Liver (tissue), 9 donors: Measurements from ENCODE around the gene ANKRD42. TPM values are rescaled to one million over a fixed set of nuclear protein-coding genes. Genes with fewer than 3 reads are reported as not detected.

Source experiments
- DNase-seq: peaks from one replicate; pipeline ENCODE4 v3.0.0-alpha.2; 2017; ENCODE audit warnings: low spot score
- H3K27ac ChIP-seq, 2 donors: one replicate each; pipeline ENCODE4 v1.7.0; 2013; ENCODE audit warnings: inconsistent platforms in 2 of 2, low read length in 2 of 2, control low read depth in 1 of 2, low read depth in 1 of 2, mild to moderate bottlenecking in 1 of 2
- H3K27me3 ChIP-seq, 4 donors: one replicate each; pipeline versions ENCODE4 v1.6.1 to v1.7.0; 2013; ENCODE audit warnings: low read length in 3 of 4, inconsistent platforms in 1 of 4, mild to moderate bottlenecking in 1 of 4, moderate library complexity in 1 of 4; ENCODE audit not compliant: control insufficient read depth in 4 of 4, insufficient read depth in 4 of 4
- H3K36me3 ChIP-seq, 4 donors: one replicate each; pipeline versions ENCODE4 v1.6.1 to v1.7.0; 2013; ENCODE audit warnings: low read length in 3 of 4, mild to moderate bottlenecking in 3 of 4, low read depth in 1 of 4, moderate library complexity in 1 of 4; ENCODE audit not compliant: control insufficient read depth in 4 of 4, insufficient read depth in 3 of 4
- H3K4me1 ChIP-seq, 4 donors: one replicate each; pipeline versions ENCODE4 v1.6.1 to v1.7.0; 2013; ENCODE audit warnings: low read length in 3 of 4, mild to moderate bottlenecking in 3 of 4, moderate library complexity in 1 of 4; ENCODE audit not compliant: control insufficient read depth in 4 of 4, insufficient read depth in 4 of 4
- H3K4me3 ChIP-seq, 3 donors: one replicate each; pipeline versions ENCODE4 v1.6.1 to v1.7.0; 2013; ENCODE audit warnings: low read length in 3 of 3, control low read depth in 1 of 3, low read depth in 1 of 3, mild to moderate bottlenecking in 1 of 3
- H3K9ac ChIP-seq, 2 donors: one replicate each; pipeline ENCODE4 v1.7.0; 2013; ENCODE audit warnings: low read length in 2 of 2, mild to moderate bottlenecking in 2 of 2, moderate library complexity in 2 of 2, control low read depth in 1 of 2, low read depth in 1 of 2
- H3K9me3 ChIP-seq, 4 donors: one replicate each; pipeline versions ENCODE4 v1.6.1 to v1.7.0; 2013; ENCODE audit warnings: low read length in 3 of 4; ENCODE audit not compliant: control insufficient read depth in 4 of 4
- ATF3 ChIP-seq: IDR thresholded peaks from 2 replicates; pipeline ENCODE4 v1.6.1; 2016; ENCODE audit warnings: antibody characterized with exemption
- CTCF ChIP-seq: fragments of 150-350 bp; IDR thresholded peaks from 2 replicates; pipeline ENCODE4 v1.5.1; 2017; ENCODE audit warnings: improper control_type of control experiment, low read depth, low read length; ENCODE audit not compliant: missing input control
- EGR1 ChIP-seq, 2 donors: IDR thresholded peaks; 2 replicates each; pipeline ENCODE4 v1.6.1; 2016 to 2018; ENCODE audit warnings: antibody characterized with exemption in 2 of 2, low read depth in 2 of 2
- FOXA1 ChIP-seq: IDR thresholded peaks from 2 replicates; pipeline ENCODE4 v1.6.1; 2016; ENCODE audit warnings: antibody characterized with exemption
- FOXA2 ChIP-seq: IDR thresholded peaks from 2 replicates; pipeline ENCODE4 v1.6.1; 2016; ENCODE audit warnings: antibody characterized with exemption
- GABPA ChIP-seq, 2 donors: IDR thresholded peaks in 1 of 2; conservative IDR thresholded peaks in 1 of 2; 2 replicates each; pipeline ENCODE4 v1.6.1; 2016; ENCODE audit warnings: antibody characterized with exemption in 2 of 2, mild to moderate bottlenecking in 1 of 2, moderate library complexity in 1 of 2
- HNF4A ChIP-seq, 2 donors: conservative IDR thresholded peaks; 2 replicates each; pipeline ENCODE4 v1.6.1; 2016; ENCODE audit warnings: antibody characterized with exemption in 2 of 2, mild to moderate bottlenecking in 2 of 2
- HNF4G ChIP-seq: IDR thresholded peaks from 2 replicates; pipeline ENCODE4 v1.6.1; 2016; ENCODE audit warnings: antibody characterized with exemption
- JUND ChIP-seq, 2 donors: IDR thresholded peaks; 2 replicates each; pipeline ENCODE4 v1.6.1; 2016; ENCODE audit warnings: antibody characterized with exemption in 2 of 2
- MAX ChIP-seq: IDR thresholded peaks from 2 replicates; pipeline ENCODE4 v1.6.1; 2016; ENCODE audit warnings: antibody characterized with exemption
- RAD21 ChIP-seq, 2 donors: IDR thresholded peaks; 2 replicates each; pipeline ENCODE4 v1.6.1; 2016; ENCODE audit warnings: antibody characterized with exemption in 2 of 2, mild to moderate bottlenecking in 2 of 2
- RXRA ChIP-seq, 2 donors: IDR thresholded peaks; 2 replicates each; pipeline ENCODE4 v1.6.1; 2017 to 2018; ENCODE audit warnings: antibody characterized with exemption in 2 of 2, mild to moderate bottlenecking in 1 of 2
- SP1 ChIP-seq: IDR thresholded peaks from 2 replicates; pipeline ENCODE4 v1.6.1; 2018; ENCODE audit warnings: antibody characterized with exemption, mild to moderate bottlenecking
- YY1 ChIP-seq: IDR thresholded peaks from 2 replicates; pipeline ENCODE4 v1.6.1; 2016; ENCODE audit warnings: antibody characterized with exemption, mild to moderate bottlenecking
- WGBS: extraction: QIAGEN DNeasy Blood & Tissue Kit; methylation state at CpG from one replicate; pipeline ENCODE4 v1.1.7; 2013; 5-methylcytosine and 5-hydroxymethylcytosine counted together
- polyA plus RNA-seq, 2 donors: library from polyadenylated mRNA; stranded (reverse) in 1 of 2; unstranded in 1 of 2; fragments of 200-250 nt in 1 of 2; fragments of >200 nt in 1 of 2; fragmentation: Nextera tagmentation in 1 of 2; extraction: Ambion mirVana in 1 of 2; gene quantifications; one replicate each; pipeline versions ENCODE4 v1.2.1 to v1.2.3, GENCODE V29; 2013 to 2015
- total RNA-seq, 2 donors: library from RNA; depleted of rRNA; stranded (reverse); fragments of >200 nt; gene quantifications; one replicate each; pipeline ENCODE4 v1.2.3, GENCODE V29; 2014
- TF ChIP-seq, protein P1 (sequence below): IDR thresholded peaks from 2 replicates; pipeline ENCODE4 v1.6.1; 2016; ENCODE audit warnings: antibody characterized with exemption
- TF ChIP-seq, protein P2 (sequence below): IDR thresholded peaks from 2 replicates; pipeline ENCODE4 v1.6.1; 2016; ENCODE audit warnings: antibody characterized with exemption, mild to moderate bottlenecking
- donor health status: healthy.
- donor health status: healthy.
- donor health status: healthy.
- donor health status: healthy.
- donor health status: healthy.

Gene ANKRD42
- total and polyA plus RNA-seq, 4 donors = 2.0 to 4.9 (median 2.4) TPM

DNA sequence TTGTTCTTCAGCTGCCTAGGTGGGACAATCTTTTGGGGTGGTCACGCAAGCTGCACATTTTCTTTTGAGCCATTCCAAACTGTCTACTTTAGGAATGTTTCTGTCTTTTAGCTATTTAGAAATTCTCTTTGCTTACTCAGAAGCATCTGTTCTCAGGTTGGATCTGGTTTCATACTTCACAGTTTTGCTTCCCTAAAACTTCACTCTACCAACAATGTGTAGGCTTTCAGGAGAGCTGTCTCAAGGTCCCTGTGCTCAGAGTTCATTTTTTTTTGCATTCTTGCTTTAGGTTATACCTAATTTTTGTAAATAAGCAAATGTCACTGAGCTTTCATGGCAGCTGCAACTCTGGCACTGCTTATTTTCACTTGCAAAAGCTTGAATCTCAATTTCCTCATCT, 55.9 kb downstream of the ANKRD42 start:
- WGBS = 95% methylated on average over 1 of the region's 1 CpG
- Histone ChIP-seq H3K4me1 (peaks cover 0 to 6% (median 1%) of the 10 kb centered on the region in 4 donors), H3K4me3 (no peak overlapping the region), H3K27me3 (no peaks in the 10 kb centered on the region), H3K9ac (no peak overlapping the region), H3K36me3 (no peaks in the 10 kb centered on the region), H3K27ac (no peak overlapping the region), H3K9me3 (no peaks in the 10 kb centered on the region)
- DNase-seq = no peak
- TF ChIP-seq FOXA1 = no peak
- TF ChIP-seq EGR1 (IDR thresholded peaks at IDR 0.05; ENCODE audit: low read depth in 2 of 2) = no peak
- TF ChIP-seq SP1 = no peak
- TF ChIP-seq CTCF = no peak
- TF ChIP-seq ATF3 = no peak
- TF ChIP-seq, protein P1, sequence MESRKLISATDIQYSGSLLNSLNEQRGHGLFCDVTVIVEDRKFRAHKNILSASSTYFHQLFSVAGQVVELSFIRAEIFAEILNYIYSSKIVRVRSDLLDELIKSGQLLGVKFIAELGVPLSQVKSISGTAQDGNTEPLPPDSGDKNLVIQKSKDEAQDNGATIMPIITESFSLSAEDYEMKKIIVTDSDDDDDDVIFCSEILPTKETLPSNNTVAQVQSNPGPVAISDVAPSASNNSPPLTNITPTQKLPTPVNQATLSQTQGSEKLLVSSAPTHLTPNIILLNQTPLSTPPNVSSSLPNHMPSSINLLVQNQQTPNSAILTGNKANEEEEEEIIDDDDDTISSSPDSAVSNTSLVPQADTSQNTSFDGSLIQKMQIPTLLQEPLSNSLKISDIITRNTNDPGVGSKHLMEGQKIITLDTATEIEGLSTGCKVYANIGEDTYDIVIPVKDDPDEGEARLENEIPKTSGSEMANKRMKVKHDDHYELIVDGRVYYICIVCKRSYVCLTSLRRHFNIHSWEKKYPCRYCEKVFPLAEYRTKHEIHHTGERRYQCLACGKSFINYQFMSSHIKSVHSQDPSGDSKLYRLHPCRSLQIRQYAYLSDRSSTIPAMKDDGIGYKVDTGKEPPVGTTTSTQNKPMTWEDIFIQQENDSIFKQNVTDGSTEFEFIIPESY = no peak
- TF ChIP-seq RXRA (IDR thresholded peaks at IDR 0.05) = no peak
- no peak for TF ChIP-seq FOXA2
- no peak for TF ChIP-seq JUND (IDR thresholded peaks at IDR 0.05)
- TF ChIP-seq, protein P2, sequence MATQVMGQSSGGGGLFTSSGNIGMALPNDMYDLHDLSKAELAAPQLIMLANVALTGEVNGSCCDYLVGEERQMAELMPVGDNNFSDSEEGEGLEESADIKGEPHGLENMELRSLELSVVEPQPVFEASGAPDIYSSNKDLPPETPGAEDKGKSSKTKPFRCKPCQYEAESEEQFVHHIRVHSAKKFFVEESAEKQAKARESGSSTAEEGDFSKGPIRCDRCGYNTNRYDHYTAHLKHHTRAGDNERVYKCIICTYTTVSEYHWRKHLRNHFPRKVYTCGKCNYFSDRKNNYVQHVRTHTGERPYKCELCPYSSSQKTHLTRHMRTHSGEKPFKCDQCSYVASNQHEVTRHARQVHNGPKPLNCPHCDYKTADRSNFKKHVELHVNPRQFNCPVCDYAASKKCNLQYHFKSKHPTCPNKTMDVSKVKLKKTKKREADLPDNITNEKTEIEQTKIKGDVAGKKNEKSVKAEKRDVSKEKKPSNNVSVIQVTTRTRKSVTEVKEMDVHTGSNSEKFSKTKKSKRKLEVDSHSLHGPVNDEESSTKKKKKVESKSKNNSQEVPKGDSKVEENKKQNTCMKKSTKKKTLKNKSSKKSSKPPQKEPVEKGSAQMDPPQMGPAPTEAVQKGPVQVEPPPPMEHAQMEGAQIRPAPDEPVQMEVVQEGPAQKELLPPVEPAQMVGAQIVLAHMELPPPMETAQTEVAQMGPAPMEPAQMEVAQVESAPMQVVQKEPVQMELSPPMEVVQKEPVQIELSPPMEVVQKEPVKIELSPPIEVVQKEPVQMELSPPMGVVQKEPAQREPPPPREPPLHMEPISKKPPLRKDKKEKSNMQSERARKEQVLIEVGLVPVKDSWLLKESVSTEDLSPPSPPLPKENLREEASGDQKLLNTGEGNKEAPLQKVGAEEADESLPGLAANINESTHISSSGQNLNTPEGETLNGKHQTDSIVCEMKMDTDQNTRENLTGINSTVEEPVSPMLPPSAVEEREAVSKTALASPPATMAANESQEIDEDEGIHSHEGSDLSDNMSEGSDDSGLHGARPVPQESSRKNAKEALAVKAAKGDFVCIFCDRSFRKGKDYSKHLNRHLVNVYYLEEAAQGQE = no peak
- TF ChIP-seq HNF4A (conservative IDR thresholded peaks at IDR 0.05) = no peak
- no peak for TF ChIP-seq RAD21 (IDR thresholded peaks at IDR 0.05)
- TF ChIP-seq HNF4G = no peak
- TF ChIP-seq GABPA (IDR thresholded peaks at IDR 0.05 in 1 of 2, conservative IDR thresholded peaks at IDR 0.05 in 1 of 2) = no peak
- no peak for TF ChIP-seq YY1
- TF ChIP-seq MAX = no peak
